IPS-20b (cell line): Measurements from ENCODE around the gene DCHS2.

Source experiments
- H3K27ac ChIP-seq: one replicate; pipeline ENCODE4 v1.5.1; 2013; ENCODE audit warnings: low read length
- H3K27me3 ChIP-seq: 2 replicates; pipeline ENCODE4 v1.6.1; 2013; ENCODE audit warnings: mild to moderate bottlenecking, low read length, inconsistent platforms; ENCODE audit not compliant: insufficient read depth
- H3K36me3 ChIP-seq: 2 replicates; pipeline ENCODE4 v1.6.1; 2013; ENCODE audit warnings: low read depth, mild to moderate bottlenecking, inconsistent platforms, low read length, moderate library complexity; ENCODE audit not compliant: insufficient read depth
- H3K4me1 ChIP-seq: 2 replicates; pipeline ENCODE4 v1.6.1; 2013; ENCODE audit warnings: mild to moderate bottlenecking, control low read depth, inconsistent platforms, low read length, moderate library complexity; ENCODE audit not compliant: insufficient read depth
- H3K4me3 ChIP-seq: 2 replicates; pipeline ENCODE4 v1.5.1; 2013; ENCODE audit warnings: mild to moderate bottlenecking, low read length, inconsistent platforms
- H3K9ac ChIP-seq: 2 replicates; pipeline ENCODE4 v1.6.1; 2013; ENCODE audit warnings: low read depth, mild to moderate bottlenecking, inconsistent platforms, low read length, moderate library complexity
- H3K9me3 ChIP-seq: 2 replicates; pipeline ENCODE4 v1.6.1; 2013; ENCODE audit warnings: mild to moderate bottlenecking, low read depth, low read length, inconsistent platforms; ENCODE audit not compliant: insufficient read depth

Gene DCHS2

DNA sequence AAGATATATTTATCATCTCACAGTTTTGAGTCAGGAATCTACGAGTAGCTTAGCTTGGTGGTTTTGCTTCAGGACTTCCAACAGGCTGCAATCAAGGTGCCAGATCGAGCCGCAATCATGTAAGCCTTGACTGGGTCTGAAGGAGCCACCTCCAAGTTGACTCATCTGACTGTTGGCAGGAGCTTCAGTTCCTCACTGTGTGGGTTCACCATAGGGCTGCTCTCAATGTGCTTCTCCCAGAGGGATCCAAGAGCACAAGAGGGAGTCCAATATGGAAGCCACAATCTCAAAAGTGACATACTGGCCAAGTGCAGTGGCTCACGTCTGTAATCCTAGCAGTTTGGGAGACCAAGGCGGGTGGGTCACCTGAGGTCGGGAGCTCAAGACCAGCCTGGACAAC is 26.5 kb downstream of the DCHS2 start:
- Histone ChIP-seq H3K27ac (no peak overlapping the region), H3K9ac (no peak overlapping the region), H3K4me3 (no peak overlapping the region), H3K27me3 (no peaks in the 10 kb centered on the region), H3K36me3 (no peaks in the 10 kb centered on the region), H3K9me3 (no peaks in the 10 kb centered on the region), H3K4me1 (no peaks in the 10 kb centered on the region)

DNA sequence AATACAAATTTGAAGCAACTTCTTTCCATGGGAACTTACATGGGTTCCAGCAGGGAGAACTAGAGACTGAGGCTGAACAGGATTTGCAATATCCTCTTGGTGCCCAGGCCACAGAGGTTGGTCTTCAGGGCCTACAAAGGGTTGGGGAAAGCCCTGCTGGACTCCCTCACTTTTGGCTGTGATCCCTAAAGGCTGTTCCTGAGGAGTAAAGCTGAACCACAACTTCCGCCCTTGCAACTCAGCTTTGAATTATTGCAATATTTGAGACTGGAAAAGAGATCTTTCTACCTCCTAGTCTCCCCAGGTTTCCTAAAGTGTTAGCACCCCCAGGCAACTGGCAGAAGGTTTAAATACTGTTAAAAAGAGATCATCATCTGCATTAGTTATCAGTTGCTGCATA is 26.9 kb downstream of the DCHS2 start:
- Histone ChIP-seq H3K9ac (no peak overlapping the region), H3K27me3 (no peaks in the 10 kb centered on the region), H3K4me3 (no peak overlapping the region), H3K4me1 (no peaks in the 10 kb centered on the region), H3K9me3 (no peaks in the 10 kb centered on the region), H3K27ac (no peak overlapping the region), H3K36me3 (no peaks in the 10 kb centered on the region)

DNA sequence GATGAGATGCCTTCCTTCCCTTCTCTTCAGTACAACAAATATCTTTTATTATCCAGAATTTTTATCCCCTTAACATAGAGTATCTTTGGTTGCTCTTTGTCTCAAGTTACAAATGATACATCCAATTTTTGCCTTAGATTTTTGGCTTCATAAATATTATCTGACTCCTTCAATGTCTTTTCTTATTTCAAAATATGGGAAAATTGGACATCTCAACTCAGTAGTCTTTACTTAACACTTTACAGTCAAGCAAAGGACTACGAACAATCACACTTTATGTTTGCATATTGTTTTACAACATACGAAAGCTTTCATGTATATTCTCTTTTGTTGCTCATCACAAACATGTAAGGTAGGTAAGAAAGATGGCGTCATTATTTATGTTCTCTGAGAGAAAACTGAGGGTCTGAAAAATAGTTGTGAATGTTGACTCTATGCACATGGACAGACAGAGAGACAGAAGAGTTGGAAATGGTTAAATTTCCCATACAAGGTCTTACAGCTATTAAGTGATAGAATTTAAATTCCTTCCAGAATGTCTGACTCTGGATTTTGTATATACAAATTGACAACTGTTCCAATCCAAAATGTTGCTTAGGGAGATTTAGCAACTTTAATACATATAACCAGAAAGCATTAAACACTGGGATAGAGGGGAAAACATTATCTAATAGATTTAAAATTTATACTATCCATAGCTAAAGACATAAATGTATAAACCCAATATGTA is 29.4 kb downstream of the DCHS2 start:
- Histone ChIP-seq H3K9me3 (no peaks in the 10 kb centered on the region), H3K4me1 (no peaks in the 10 kb centered on the region), H3K27ac (no peak overlapping the region), H3K4me3 (no peak overlapping the region), H3K9ac (no peak overlapping the region), H3K36me3 (no peaks in the 10 kb centered on the region), H3K27me3 (no peaks in the 10 kb centered on the region)

DNA sequence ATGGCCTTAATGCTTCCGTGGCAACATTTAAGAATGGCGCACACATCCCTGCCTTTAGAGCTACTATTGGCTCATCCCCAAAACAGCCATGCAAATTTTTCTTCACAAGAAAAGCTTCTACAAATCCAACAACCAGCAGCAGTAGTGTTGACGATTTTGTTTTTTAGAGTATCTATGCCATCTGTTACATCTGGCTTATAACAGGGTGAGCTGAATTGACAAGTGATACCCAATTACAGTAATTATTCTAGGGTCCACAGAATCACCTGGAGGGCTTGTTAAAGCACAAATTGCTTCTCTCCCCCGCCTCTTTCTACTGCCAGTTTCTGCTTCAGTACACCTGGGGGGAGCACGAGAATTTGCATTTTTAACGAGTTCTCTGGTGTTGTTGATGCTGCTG is 34.1 kb downstream of the DCHS2 start:
- H3K27ac ChIP-seq, result no peak overlapping the region
- no peak overlapping the region for H3K4me3 ChIP-seq
- H3K9me3 ChIP-seq, result no peaks in the 10 kb centered on the region
- H3K9ac ChIP-seq, result no peak overlapping the region
- H3K4me1 ChIP-seq, result no peaks in the 10 kb centered on the region; the same call in 1 of the 2 replicates
- H3K36me3 ChIP-seq, result no peaks in the 10 kb centered on the region
- H3K27me3 ChIP-seq, result no peaks in the 10 kb centered on the region

DNA sequence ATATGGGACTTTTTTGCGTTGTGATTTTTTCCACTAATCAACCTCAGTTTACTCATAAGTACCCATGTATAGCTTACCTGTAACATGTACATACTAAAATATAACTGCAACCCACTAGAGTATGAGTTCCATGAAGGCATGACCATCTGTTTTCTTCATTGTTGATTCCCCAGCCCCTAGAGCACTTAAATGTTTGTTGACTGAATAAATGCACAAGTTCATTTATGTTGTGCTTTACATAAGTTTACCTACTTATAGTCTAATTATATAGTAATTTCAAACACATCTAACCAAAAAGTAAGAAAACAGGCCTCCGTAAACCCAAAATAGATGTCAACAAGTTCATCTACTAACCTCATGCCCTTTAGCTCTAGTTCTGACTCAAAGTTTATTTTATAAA is 34.7 kb downstream of the DCHS2 start:
- Histone ChIP-seq H3K36me3 (no peaks in the 10 kb centered on the region), H3K9ac (no peak overlapping the region), H3K4me1 (no peaks in the 10 kb centered on the region; the same call in 1 of the 2 replicates), H3K27ac (no peak overlapping the region), H3K4me3 (no peak overlapping the region), H3K9me3 (no peaks in the 10 kb centered on the region), H3K27me3 (no peaks in the 10 kb centered on the region)

DNA sequence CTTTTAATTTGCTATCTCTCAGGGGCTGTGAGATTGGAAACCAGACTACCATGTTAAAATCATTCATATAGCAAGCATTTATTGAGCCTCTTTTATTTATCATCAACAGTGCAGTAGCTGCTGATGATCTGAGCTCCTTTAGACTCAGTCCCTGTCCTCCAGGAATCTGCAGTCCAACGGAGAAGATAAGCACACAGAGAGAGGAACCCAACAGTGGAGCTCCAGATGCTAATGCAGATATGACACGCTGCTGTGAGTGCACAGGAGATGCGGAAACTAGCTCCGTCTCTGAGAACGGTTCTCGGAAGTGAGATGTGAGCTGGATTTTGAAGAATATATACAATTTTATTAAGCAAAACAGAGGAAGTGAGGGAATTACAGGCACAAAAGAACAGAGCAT is 35.4 kb downstream of the DCHS2 start:
- H3K27ac ChIP-seq, result no peak overlapping the region
- H3K9ac ChIP-seq, result no peak overlapping the region
- no peak overlapping the region for H3K4me3 ChIP-seq
- no peaks in the 10 kb centered on the region for H3K9me3 ChIP-seq
- no peaks in the 10 kb centered on the region for H3K27me3 ChIP-seq
- H3K4me1 ChIP-seq, result no peaks in the 10 kb centered on the region; the same call in 1 of the 2 replicates
- no peaks in the 10 kb centered on the region for H3K36me3 ChIP-seq

DNA sequence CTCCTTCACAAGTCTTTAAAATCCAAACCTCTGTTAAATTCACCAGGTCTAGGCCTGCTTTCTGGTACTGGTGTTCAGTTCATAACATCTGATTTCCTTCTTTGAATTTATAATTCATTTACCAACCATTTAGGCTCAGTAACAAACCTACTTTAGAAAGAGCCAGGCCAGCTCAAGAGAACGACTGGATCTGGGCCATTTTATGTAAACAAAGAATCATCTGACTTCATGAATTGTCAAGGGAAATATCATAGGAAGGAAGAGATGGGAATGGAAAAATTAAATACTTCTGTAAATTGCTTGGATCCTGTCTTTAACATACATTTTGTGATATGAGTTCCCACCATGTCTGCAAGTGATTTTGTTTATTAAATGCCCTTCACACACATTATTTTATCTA is 36.5 kb downstream of the DCHS2 start:
- no peaks in the 10 kb centered on the region for H3K27me3 ChIP-seq
- no peak overlapping the region for H3K27ac ChIP-seq
- H3K4me3 ChIP-seq, result no peak overlapping the region
- H3K4me1 ChIP-seq, result no peaks in the 10 kb centered on the region; the same call in 1 of the 2 replicates
- H3K36me3 ChIP-seq, result no peaks in the 10 kb centered on the region
- H3K9ac ChIP-seq, result no peak overlapping the region
- no peaks in the 10 kb centered on the region for H3K9me3 ChIP-seq

DNA sequence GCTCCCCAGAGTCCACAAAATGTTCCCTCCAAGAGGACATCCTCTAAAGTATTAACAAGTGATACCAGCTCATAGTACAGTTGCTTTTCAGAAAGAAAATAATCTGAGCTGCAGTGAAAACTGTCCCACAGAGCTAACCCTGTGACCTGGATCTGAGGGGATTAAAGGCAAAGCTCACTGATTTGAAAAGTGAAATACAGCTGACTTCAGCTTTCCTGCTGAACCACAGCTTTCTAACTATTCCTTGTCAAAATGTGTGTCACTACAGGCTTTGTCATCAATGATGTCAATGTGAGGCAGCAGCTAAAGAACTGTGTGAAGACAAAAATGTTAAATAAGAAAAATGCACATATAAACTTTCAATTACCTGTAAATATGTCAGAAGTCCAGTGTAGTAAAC is 36.9 kb downstream of the DCHS2 start:
- H3K27me3 ChIP-seq, result no peaks in the 10 kb centered on the region
- H3K27ac ChIP-seq, result no peak overlapping the region
- no peaks in the 10 kb centered on the region; the same call in 1 of the 2 replicates for H3K4me1 ChIP-seq
- no peak overlapping the region for H3K4me3 ChIP-seq
- H3K36me3 ChIP-seq, result no peaks in the 10 kb centered on the region
- H3K9me3 ChIP-seq, result no peaks in the 10 kb centered on the region
- no peak overlapping the region for H3K9ac ChIP-seq

DNA sequence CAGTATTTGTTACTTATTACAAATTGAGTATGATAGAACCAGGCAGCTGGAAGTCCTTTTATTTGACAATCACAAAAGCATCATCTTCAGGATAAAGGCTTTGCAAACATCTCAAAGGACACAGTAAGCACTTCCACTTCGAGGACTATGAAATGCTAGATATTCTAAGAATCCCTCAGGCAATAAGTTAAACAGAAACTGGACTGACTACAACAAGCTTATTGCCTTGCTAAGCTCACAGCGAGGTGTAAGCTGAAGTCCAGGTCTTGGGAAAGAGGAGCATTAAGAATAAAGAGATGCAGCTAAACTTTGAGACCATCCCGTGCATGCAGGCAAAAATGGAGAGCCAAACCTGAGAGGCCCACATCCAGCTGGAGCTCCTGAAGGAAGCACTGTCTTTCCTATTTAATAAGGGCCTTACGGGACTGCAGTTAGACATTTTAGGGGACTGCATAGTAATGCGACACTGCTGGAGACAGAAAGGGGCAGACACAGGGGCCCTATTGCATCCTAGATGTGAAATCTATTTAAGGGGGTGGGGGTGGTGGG is 38.7 kb downstream of the DCHS2 start:
- Histone ChIP-seq H3K9me3 (no peaks in the 10 kb centered on the region), H3K36me3 (no peaks in the 10 kb centered on the region), H3K4me1 (no peaks in the 10 kb centered on the region; the same call in 1 of the 2 replicates), H3K4me3 (no peak overlapping the region), H3K9ac (no peak overlapping the region), H3K27me3 (no peaks in the 10 kb centered on the region), H3K27ac (no peak overlapping the region)

DNA sequence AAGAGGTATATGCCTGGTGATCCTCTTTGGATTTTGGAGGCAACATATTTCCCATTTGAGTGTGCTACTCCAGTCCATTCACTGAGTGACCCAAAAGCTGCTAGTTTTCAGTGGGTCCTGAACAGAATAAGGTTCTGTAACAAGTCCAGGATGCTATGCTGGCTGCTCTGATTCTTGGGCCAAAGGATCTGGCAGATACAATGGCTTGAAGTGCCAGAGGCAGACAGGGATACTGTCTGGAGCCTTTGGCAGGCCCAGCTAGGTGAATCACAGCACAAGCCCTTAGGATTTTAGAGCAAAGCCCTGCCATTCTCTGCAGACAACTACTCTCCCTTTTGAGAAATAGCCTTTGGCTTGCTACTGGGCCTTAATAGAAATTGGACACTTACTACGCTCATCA is 40.6 kb downstream of the DCHS2 start:
- H3K9ac ChIP-seq, result no peak overlapping the region
- H3K27me3 ChIP-seq, result no peaks in the 10 kb centered on the region
- no peaks in the 10 kb centered on the region for H3K9me3 ChIP-seq
- no peak overlapping the region for H3K27ac ChIP-seq
- H3K36me3 ChIP-seq, result no peaks in the 10 kb centered on the region
- no peaks in the 10 kb centered on the region; the same call in 1 of the 2 replicates for H3K4me1 ChIP-seq
- no peak overlapping the region for H3K4me3 ChIP-seq

DNA sequence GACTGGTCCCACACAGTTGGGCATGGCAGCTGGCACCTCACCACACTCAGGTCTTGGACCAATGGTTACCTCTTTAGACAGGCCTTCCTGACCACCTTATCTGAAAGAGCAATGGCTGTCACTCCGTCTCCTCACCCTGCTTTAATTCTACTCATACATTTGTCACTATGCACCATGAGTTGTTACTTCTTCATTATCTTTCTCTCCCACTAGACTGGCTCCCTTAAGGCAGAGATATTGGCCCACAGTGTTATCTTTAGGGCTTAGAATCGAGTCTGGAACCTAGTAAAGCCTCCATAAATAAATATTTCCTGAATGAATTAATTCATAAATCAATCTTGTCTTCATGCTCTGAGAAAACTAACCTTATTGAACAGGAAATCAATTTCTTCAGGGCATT is 46.6 kb downstream of the DCHS2 start:
- Histone ChIP-seq H3K27me3 (no peaks in the 10 kb centered on the region), H3K9ac (no peak overlapping the region), H3K4me1 (no peaks in the 10 kb centered on the region), H3K36me3 (no peaks in the 10 kb centered on the region), H3K27ac (no peak overlapping the region), H3K9me3 (no peaks in the 10 kb centered on the region), H3K4me3 (no peak overlapping the region)

DNA sequence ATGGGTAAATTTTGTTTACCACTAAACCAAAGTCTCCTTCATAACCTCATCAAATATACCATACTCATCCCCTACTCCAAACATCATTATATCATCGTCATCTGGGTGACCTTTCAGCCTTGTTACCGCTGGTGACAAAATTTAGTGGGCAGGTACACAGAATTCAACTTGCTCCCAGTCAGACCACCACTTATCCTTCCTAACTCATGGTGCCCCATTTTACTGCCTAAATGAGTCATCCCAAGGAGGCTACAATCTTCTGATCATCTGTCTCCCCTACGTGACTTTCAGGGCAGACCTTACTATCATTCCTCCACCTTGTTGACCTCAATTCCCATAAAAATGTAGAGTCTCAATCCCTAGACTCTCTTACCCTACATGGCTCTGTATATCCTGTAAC is 49.6 kb downstream of the DCHS2 start:
- H3K36me3 ChIP-seq, result no peaks in the 10 kb centered on the region
- no peaks in the 10 kb centered on the region for H3K4me1 ChIP-seq
- no peaks in the 10 kb centered on the region for H3K9me3 ChIP-seq
- no peak overlapping the region for H3K4me3 ChIP-seq
- H3K9ac ChIP-seq, result no peak overlapping the region
- no peak overlapping the region for H3K27ac ChIP-seq
- no peaks in the 10 kb centered on the region for H3K27me3 ChIP-seq
